Esophagus squamous epithelium (tissue), 4 donors: ENCODE results near the gene WDR76.

Experiments used
- POLR2A ChIP-seq, 4 donors: fragments of 450-650 bp; IDR thresholded peaks; one replicate each; pipeline ENCODE4 v1.6.1; 2017; ENCODE audit warnings: antibody characterized with exemption in 4 of 4, mild to moderate bottlenecking in 4 of 4, moderate library complexity in 3 of 4
- TF ChIP-seq, protein P1 (sequence below), 6 experiments: fragments of 450-650 bp in 4 of 6; fragments of 200-600 bp in 2 of 6; sonication (generic) in 2 of 6; IDR thresholded peaks; one replicate each; pipeline ENCODE4 v1.5.1; 2016 to 2019; ENCODE audit warnings: antibody characterized with exemption in 6 of 6, mild to moderate bottlenecking in 4 of 6, moderate library complexity in 4 of 6

- TF ChIP-seq POLR2A (IDR thresholded peaks at IDR 0.05), result no peak
- TF ChIP-seq, protein P1, sequence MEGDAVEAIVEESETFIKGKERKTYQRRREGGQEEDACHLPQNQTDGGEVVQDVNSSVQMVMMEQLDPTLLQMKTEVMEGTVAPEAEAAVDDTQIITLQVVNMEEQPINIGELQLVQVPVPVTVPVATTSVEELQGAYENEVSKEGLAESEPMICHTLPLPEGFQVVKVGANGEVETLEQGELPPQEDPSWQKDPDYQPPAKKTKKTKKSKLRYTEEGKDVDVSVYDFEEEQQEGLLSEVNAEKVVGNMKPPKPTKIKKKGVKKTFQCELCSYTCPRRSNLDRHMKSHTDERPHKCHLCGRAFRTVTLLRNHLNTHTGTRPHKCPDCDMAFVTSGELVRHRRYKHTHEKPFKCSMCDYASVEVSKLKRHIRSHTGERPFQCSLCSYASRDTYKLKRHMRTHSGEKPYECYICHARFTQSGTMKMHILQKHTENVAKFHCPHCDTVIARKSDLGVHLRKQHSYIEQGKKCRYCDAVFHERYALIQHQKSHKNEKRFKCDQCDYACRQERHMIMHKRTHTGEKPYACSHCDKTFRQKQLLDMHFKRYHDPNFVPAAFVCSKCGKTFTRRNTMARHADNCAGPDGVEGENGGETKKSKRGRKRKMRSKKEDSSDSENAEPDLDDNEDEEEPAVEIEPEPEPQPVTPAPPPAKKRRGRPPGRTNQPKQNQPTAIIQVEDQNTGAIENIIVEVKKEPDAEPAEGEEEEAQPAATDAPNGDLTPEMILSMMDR (IDR thresholded peaks at IDR 0.05), result no peak
Observed at GRCh38 chr15:43887901-43888300, 61.1 kb downstream of the WDR76 start.
